Activated CD8-positive, alpha-beta memory T cell treated with anti-CD3 and anti-CD28 coated beads for 48 hours (primary cell): Measurements from ENCODE around the gene LRRFIP2.
"Not testable (repeated sequence)": the region's sequence is repeated elsewhere in the genome, so short reads cannot be mapped to it uniquely, and the experiment has no call there.

Source experiments
- DNase-seq, 3 experiments: peaks; one replicate each; pipeline ENCODE4 v3.0.0-alpha.2; 2020; ENCODE audit warnings: low read depth in 2 of 3, low spot score in 2 of 3

Gene LRRFIP2

GRCh38 chr3:37072892-37073291, 101.5 kb downstream of the LRRFIP2 start:
- DNase-seq = no peak

DNA sequence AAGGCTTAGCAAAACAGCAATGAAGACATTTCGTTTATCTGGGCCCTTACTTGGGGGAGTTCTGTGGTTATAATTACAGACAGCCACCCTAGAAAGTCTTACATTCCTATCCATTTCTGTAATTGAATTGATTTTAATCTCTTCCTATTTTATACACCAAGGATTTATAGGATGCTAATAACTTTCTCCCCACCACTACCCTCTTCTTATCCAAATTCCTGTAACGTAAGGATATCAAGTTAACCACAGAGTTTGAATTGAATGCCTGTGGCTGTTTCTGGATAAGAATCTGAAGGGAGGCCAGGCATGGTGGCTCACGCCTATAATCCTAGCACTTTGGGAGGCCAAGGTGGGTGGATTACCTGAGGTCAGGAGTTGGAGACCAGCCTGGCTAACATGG, 102.5 kb downstream of the LRRFIP2 start:
- no peak for DNase-seq

DNA sequence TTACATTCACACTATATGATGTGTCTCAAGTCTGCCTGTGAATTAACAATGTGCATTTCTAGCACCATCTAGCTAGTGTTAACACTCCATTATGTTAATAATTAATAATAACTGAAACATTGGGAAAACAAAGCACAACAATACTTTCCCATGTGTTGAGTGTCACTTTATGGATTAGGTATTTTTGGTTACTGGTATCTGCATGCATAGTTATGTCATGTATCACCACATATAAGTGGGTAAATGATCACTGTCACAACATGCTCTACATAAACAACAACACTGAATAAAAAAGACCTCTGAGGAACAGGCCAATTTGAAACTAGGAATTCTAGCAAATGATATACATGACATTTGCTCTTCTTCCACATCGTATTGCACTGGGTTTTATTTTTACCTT, 106.4 kb downstream of the LRRFIP2 start:
- no peak for DNase-seq

GRCh38 chr3:37067577-37067976, 106.8 kb downstream of the LRRFIP2 start:
- DNase-seq = no peak

DNA sequence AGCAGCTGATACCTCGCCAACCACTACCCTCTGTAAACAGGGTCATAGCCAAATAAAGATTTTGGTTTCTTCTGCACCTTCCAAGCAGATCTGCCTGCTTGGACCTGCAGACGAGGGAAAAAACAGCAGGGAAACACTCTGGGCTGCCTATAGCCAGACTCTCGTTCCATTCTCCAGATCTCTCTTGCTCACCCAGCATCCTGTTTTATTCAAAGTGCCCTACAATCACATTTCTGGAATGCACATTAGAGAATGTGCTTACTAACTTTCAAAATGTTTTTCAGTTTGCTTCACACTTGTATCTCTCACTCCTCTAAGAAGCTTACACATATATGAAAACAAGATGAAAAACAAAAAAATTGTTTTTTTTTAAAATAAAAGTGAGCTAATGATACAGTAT, 109.6 kb downstream of the LRRFIP2 start:
- DNase-seq = no peak

DNA sequence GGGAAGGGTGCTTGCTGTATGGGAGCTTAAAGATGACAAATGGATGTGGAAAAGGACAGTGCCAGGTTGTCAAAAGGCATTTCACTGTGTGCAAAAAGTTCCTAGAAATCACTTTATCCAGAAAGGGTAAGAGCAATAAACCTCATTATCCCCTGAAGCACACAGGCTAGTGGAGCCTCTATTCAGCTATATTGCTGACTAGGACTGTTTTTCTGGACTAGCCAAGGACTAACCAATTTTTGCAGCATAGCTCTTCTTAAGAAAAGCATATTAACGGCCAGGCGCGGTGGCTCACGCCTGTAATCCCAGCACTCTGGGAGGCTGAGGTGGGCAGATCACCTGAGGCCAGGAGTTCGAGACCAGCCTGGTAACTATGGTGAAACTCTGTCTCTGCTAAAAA, 116.3 kb downstream of the LRRFIP2 start:
- DNase-seq = no peak

GRCh38 chr3:37056826-37057225, 117.6 kb downstream of the LRRFIP2 start:
- no peak for DNase-seq

GRCh38 chr3:37055077-37055476, 119.3 kb downstream of the LRRFIP2 start:
- not testable (repeated sequence) for DNase-seq

DNA sequence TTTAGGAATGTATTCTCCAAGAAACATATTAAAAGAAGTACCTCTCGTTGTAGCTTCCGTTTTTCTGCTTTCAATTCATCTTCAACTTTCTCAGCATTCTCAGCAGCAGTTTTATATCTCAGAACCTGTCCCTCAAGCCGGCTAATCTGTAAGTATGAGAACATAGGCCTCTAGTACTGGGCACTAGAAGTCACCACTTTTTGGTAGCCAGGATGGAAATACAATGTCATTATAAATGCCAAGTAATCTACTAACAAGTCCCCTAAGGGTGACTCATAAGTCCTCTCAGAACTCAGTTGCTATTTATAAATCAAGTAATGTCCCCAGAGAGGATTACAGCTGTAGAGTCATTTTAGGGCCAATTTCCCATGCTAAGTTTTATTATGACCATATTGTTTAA, 120.0 kb downstream of the LRRFIP2 start:
- DNase-seq = no peak

GRCh38 chr3:37053753-37054152, 120.6 kb downstream of the LRRFIP2 start:
- DNase-seq = no peak

- DNase-seq = no peak
Observed at GRCh38 chr3:37053337-37053736, 121.0 kb downstream of the LRRFIP2 start.

- DNase-seq = no peak
Observed at GRCh38 chr3:37052860-37053259, 121.5 kb downstream of the LRRFIP2 start.

DNA sequence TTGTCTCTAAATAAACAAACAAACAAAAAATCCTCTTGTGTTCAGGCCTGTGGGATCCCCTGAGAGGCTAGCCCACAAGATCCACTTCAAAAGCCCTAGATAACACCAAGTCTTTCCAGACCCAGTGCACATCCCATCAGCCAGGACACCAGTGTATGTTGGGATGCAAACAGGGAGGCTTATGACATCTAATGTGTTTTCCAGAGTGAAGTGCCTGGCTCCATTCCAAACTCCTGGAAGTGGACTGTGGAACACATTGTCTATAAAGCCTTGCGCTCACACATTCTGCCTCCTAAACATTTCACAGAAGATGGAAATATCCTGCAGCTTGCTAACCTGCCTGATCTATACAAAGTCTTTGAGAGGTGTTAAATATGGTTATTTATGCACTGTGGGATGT, 124.1 kb downstream of the LRRFIP2 start:
- DNase-seq = no peak

- DNase-seq = not testable (repeated sequence)
Observed at GRCh38 chr3:37042712-37043111, 131.7 kb downstream of the LRRFIP2 start.

DNA sequence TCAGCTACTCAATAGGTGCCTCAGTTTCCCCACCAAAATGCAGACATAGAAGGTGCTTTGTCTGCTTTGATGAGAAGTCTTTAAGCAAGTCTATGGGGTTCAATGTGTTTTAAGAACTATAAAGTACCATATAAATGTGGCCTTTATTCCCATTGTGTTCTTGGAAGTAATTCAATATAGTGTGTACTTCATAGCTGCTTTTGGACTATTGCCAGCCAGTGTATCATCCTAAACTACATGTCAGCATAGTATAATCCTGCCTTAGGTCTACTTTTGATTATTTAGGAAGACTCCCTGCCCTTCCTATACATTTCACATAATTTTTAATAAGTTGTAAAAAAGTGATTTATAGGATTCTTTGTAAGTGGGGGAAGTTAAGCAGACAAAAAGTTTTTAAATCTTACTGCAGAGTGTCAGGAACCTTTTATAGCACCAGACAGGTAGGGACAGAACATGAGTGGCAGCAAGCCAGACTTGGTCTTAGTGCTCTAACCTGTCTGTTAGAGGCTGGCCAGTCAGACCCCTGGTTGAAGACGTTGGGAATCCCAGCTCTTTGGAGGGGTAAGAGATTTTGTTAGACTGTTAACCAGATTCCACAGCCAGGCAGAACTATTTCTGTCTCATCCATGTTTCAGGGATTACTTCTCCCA, 132.7 kb downstream of the LRRFIP2 start:
- DNase-seq = no peak

- DNase-seq = no peak
Observed at GRCh38 chr3:37040231-37040630, 134.2 kb downstream of the LRRFIP2 start.

- DNase-seq = no peak
Observed at GRCh38 chr3:37039161-37039846, 135.1 kb downstream of the LRRFIP2 start.

GRCh38 chr3:37037352-37037751, 137.0 kb downstream of the LRRFIP2 start:
- no peak for DNase-seq

- no peak for DNase-seq
Observed at GRCh38 chr3:37032961-37033360, 141.4 kb downstream of the LRRFIP2 start.

DNA sequence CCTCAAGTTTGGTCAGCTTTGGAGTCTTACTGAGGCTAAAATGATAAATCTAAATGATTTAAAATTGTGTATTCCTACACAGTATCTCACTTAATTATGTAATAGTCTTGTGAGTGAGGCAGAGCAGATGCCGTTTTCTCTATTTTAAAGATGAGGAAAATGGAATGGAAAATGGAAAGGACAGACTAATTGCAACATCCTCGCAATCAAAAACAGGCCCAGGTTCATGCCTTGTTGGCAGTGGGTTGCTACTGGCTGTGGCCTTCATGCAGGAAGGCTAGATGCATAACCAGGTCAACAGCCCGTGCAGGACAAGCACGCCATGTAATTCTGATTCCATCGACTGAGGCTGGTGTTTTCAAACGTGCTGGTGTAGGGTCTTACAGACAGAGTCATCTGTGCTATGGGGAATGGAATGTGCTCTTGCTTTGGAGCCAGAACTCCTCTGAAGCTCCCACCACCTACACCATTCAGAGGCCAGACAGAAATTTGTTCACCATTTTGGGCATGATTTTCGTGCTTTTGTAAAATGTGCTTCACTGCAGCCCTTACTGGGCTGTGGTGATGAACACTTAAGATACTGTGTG, 143.2 kb downstream of the LRRFIP2 start:
- DNase-seq = no peak

DNA sequence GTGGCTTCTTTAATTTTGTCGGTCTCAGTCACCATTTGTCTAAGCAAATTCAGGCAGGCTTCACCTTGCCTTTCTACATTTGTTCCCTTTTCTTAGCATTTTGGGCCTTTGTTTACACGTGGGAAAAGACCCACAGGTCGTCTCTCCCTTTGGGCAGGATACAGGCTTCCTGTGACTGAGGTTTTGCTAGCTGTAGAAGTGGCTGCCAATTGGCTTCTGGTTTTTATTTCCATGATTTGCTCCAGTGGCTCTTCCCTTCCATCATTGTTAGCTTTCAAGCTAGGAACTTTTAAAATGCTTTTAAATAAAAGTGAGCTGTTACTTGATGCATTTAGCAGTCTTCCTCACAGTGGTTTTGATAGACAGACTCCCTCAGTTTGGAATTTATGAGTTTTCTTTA, 143.8 kb downstream of the LRRFIP2 start:
- DNase-seq = no peak

- no peak for DNase-seq
Observed at GRCh38 chr3:37029516-37030163, 144.7 kb downstream of the LRRFIP2 start.
